Measurements from ENCODE around the gene PSEN1. TPM values are rescaled to one million over a fixed set of nuclear protein-coding genes. Genes with fewer than 3 reads are reported as not detected.

Gene PSEN1
- total and polyA plus RNA-seq, 2 of the 8 experiments (the other 6 are each of a cell fraction or from before 2014, with no cell fraction given), result 10.1 to 38.7 TPM

DNA sequence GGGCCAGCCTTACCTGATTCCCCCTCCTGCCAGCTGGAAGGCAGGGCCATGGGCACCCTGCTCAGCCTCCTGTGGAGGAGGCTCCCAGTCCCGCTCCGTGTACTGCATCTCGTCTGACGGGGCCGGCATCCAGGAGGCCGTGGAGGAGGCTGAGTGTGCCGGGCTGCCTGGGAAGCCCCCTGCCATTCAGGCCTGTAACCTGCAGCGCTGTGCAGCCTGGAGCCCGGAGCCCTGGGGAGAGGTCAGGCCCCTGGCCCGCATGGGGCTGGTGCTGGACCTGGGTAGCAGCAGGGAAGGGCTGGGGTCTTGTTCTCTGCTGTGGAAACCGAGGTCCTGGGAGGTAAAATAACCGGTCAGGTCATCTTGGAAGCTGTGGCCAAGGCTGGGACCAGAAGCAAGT, 117.4 kb downstream of the PSEN1 start:
- Histone ChIP-seq H3K9me3 (ENCODE audit: insufficient read depth in 2 of 2, low read depth in 1 of 2, low read length in 1 of 2) (no peaks in the 10 kb centered on the region), H4K5ac (ENCODE audit: insufficient read length, low read depth, low read length) (no peak overlapping the region), H2BK5ac (ENCODE audit: low read depth, low read length) (no peak overlapping the region), H3K4me2 (ENCODE audit: insufficient read depth in 1 of 2, low read depth in 2 of 2, low read length in 2 of 2) (no peak overlapping the region), H3K4me1 (replicated peaks in 1 of 4; ENCODE audit: control insufficient read depth in 3 of 4, insufficient read depth in 4 of 4, low read length in 3 of 4) (no peaks in the 10 kb centered on the region; a peak in 1 of 7 replicates), H3K56ac (replicated peaks; ENCODE audit: insufficient read length, low read depth, low read length) (no peak overlapping the region), H3K79me1 (ENCODE audit: low read depth, low read length) (no peaks in the 10 kb centered on the region), H4K91ac (replicated peaks; ENCODE audit: insufficient read length, low read length) (no peak overlapping the region), H2BK20ac (ENCODE audit: low read length) (no peak overlapping the region), H3K36me3 (ENCODE audit: control insufficient read depth in 2 of 4, insufficient read depth in 4 of 4, low read length in 3 of 4) (peaks cover 0 to 11% (median 7%) of the 10 kb centered on the region in 4 experiments; a peak in 5 of 8 replicates), H4K8ac (ENCODE audit: extremely low read depth, insufficient read depth, low read length) (peak overlapping the region; percentile 35; the same call in 1 of the 2 replicates), H3K27me3 (replicated peaks in 1 of 4; ENCODE audit: control insufficient read depth in 3 of 4, extremely low read depth in 1 of 4, insufficient read depth in 3 of 4, low read length in 3 of 4) (no peaks in the 10 kb centered on the region), H3K9ac (replicated peaks in 1 of 4; ENCODE audit: extremely low read depth in 1 of 4, low read depth in 3 of 4, low read length in 3 of 4) (no peak overlapping the region), H3K14ac (ENCODE audit: insufficient read length) (no peak overlapping the region), H2BK120ac (replicated peaks; ENCODE audit: low read depth, low read length) (no peak overlapping the region), H3K4ac (replicated peaks; ENCODE audit: insufficient read length, low read depth, low read length) (no peak overlapping the region), H2AK5ac (ENCODE audit: low read depth, low read length) (no peak overlapping the region), H3K79me2 (ENCODE audit: control insufficient read depth in 1 of 2, insufficient read depth in 2 of 2, low read length in 2 of 2) (no peaks in the 10 kb centered on the region), H3K23me2 (ENCODE audit: low read depth, low read length) (no peaks in the 10 kb centered on the region), H3K27ac (ENCODE audit: low read depth, low read length) (no peak overlapping the region), H3K23ac (ENCODE audit: insufficient read length) (no peak overlapping the region), H3K4me3 (ENCODE audit: extremely low read depth in 1 of 4, insufficient read depth in 2 of 4, low read depth in 3 of 4, low read length in 4 of 4) (no peak overlapping the region), H4K20me1 (replicated peaks in 1 of 2; ENCODE audit: control insufficient read depth in 1 of 2, insufficient read depth in 2 of 2, low read length in 2 of 2) (peaks cover 0 to 7% of the 10 kb centered on the region in 2 experiments), H3K18ac (ENCODE audit: extremely low read depth, low read length) (no peak overlapping the region), H2AFZ (ENCODE audit: low read length) (no peak overlapping the region), H2BK15ac (ENCODE audit: low read length) (no peak overlapping the region), H2BK12ac (ENCODE audit: low read depth, low read length) (no peak overlapping the region)
- ChIA-PET POLR2A (ENCODE audit: partially characterized antibody) (interaction anchor here (0.6 to 1.3 kb wide), 2 partner anchors 18 to 187 kb away, joined by 3 to 4 read pairs; no protein-coding TSS in a partner anchor), CTCF (ENCODE audit: partially characterized antibody) (interaction anchor here (0.6 to 1.0 kb wide), 2 partner anchors 12 to 503 kb away, joined by 3 to 4 read pairs; no protein-coding TSS in a partner anchor)
- 91% methylated on average over 11 of the region's 12 CpGs; no CpG with 5 or more reads in 1 of the 2 experiments for WGBS, 2 experiments (ENCODE audit: extremely low coverage in 1 of 2, insufficient coverage in 1 of 2, insufficient read length in 1 of 2, insufficient replicate concordance in 2 of 2, low coverage in 1 of 2, low lambda C conversion rate in 2 of 2, missing lambda C conversion rate in 1 of 2)
- no peak for DNase-seq (ENCODE audit: low read depth in 1 of 2, low spot score in 2 of 2)
- TF ChIP-seq BACH1 (IDR thresholded peaks at IDR 0.05; ENCODE audit: low read length) (no peak), HDAC6 (IDR thresholded peaks at IDR 0.05; ENCODE audit: low read depth, low read length) (no peak), ZNF274 (IDR thresholded peaks at IDR 0.05; ENCODE audit: borderline replicate concordance, extremely low read depth, low read length) (no peak), SP1 (IDR thresholded peaks at IDR 0.05; ENCODE audit: low read depth, low read length) (no peak)
- FAIRE-seq, result no peak

All from H1 (cell line).